T-helper 9 cell (primary cell): ENCODE measurements around the gene CLN6.
"Not testable (repeated sequence)": the region's sequence is repeated elsewhere in the genome, so short reads cannot be mapped to it uniquely, and the experiment has no call there.

Experiments
- DNase-seq: peaks from one replicate; pipeline ENCODE4 v3.0.0-alpha.2; 2020

CLN6 gene

DNA sequence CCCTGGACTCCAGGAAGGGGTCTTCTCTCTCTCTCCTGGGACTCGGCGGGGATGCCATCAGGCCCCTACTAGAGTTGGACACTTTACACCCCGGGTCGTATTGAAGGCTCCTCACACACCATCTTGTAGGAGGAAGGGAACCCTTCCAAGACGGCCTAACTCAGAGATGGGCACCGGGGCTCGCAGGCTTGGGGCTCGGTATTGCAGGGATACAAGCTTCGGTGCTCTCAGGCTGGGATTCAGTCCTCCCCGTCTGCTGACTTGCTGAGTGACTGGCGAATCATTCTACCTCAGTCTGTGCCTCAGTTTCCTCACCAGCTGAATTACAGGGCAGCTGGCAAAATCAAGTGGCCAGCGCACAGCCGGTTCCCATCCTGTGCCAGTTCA is 24.0 kb downstream of the CLN6 start:
- no peak for DNase-seq

DNA sequence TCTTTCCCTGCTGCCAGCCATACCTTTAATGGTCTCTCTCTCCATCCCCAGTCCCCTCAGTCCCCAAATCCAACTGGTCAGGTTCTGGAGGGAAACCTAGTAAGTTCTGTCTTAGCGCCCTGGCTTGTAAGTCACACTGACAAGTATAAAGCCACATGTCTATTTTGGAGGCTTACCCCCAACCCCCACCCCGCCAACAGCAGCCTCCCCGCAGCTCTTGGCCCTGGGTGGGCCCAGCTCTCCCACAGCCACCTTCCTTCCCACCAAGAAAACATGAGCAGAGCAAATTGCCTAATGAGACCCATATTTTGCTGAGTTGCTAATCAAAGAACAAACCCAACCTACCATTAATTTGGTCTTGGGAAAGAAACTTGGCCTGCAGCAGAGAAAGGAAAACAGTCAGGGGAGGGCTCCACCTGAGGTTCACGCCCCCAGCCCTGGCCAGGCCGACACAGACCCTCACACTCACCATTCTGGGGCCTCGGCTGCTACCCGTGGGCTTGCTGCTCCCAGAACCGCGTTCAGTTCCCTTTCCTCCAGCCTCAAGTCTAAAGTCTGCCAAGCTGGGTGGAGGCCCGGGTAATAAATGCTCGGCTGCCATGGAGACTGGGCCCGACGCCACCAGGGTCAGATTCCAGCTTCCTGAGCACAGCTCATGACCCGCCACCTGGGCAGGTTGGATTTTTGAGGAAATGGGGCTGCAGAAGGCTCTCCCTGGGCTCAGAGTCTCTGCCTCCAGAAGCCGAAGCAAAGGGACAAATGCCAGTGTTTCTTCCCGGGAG is 24.6 kb downstream of the CLN6 start, which contains the start of gene CALML4:
CALML4 (minus strand) TSS at position 557 of the 782 bp plus-strand sequence; CDS start at position 472, 85 bp downstream.
- no peak for DNase-seq

- no peak for DNase-seq
Observed at GRCh38 chr15:68204361-68204760, 25.2 kb downstream of the CLN6 start.

DNA sequence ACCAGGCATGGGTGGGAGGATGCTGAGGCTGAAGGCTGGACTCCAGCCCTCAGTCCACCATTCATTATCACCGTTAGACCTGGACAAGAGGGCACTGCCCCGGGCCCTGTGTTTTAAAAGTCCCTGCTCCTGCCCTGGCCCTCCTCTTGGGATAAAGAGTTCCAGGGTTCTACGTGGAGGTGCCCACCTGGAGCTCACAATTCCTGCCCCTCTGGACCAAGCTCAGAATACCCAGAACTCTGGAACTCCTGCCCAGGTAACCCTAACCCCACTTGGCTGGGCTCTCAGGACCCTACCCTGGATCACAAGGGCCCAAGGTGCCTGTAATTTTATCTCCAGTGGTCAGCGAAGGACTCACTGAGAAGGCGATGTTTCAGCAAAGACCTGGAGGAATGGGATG is 25.6 kb downstream of the CLN6 start:
- no peak for DNase-seq

DNA sequence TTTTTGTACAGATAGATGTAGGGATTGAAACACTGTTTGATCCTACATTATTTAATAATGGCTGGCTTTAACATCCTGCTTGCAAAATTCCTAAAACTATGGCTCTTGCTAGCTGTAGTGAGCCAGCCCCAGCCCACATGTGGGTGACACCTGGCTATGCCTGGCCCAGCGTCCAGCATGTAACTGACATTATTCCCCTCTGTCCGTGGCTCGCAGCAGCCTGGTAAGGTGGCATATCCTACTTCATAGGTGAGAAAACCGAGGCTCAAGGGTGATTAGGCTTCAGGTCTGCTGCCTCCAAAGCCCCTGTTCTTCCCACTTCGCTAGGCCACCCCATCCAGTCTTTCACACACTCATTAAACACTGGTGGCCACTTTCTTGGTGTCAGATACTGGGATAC is 26.0 kb downstream of the CLN6 start:
- DNase-seq = no peak

DNA sequence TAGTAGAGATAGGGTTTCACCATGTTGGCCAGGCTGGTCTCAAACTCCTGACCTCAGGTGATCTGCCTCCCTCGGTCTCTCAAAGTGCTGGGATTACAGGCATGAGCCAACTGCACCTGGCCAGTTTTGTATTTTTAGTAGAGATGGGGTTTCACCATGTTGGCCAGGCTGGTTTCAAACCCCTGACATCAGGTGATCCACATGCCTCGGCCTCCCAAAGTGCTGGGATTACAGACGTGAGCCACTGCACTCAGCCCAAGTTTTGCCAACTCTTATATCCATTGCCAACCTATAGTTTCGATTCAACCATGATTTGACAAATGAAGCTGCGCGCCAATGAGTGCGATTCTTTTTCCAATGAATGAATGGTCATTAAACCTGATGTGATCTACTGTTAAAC is 26.5 kb downstream of the CLN6 start:
- not testable (repeated sequence) for DNase-seq

DNA sequence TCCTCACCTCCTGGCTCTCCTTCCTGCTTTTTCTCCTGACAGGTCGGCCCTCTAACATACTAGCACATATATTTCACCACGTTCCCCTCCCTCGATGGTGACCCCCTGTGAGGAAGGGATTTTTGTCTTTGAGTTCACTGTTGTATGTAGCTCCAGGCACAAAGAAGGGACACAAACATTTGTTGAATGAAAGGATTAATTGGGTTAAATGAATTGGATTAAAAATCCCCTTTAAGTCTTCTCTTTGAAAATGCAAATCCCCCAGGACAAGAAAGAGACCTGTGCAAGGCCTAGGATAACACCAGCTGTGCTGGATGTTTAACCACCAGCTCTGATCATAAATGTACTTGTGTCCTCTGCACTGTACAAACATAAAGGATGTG is 27.7 kb downstream of the CLN6 start:
- no peak for DNase-seq

GRCh38 chr15:68201153-68201878 is 28.2 kb downstream of the CLN6 start:
- DNase-seq = no peak

DNA sequence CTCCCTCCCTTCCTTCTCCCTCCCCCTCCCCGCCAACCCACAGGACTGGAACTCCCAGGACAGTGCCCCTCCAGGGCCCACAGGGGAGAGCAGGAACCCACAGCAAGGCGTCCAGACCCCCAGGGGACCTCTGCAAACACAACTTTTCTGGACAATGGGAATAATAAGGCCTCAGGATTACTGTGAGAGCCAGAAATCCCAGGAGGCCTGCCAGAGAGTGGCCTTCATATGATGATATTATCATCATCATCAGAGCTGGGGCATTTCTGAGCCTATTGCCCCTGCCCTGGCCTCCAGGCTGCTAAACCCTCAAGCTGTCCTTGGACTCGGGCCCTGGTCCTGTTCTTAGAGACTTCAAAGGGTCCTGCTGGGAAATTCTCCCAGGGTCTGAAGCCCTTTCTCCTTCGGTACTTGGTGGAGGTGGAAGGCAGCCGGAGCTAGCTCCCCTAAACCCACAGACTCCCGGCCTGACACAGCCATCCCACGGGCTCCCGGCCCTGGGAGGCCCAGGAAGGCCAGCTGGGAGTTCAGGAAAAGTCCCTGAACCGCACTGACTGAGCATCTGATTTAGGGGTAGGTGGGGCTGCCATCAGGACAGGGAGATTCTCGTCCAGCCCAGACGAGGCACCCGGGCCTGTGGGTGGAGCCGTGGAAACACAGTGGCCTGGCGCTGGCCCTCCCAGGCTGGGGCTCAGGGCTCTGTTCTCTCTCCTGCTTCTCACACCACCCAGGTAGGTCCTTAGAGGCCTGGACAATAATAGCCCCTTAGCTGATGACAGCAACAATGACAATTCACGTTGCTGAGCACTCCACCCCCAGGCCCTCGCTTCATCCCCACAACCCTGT is 29.3 kb downstream of the CLN6 start:
- no peak for DNase-seq

- DNase-seq = no peak
Observed at GRCh38 chr15:68199340-68199739, 30.2 kb downstream of the CLN6 start.

GRCh38 chr15:68197661-68198437 is 31.7 kb downstream of the CLN6 start:
- no peak for DNase-seq

DNA sequence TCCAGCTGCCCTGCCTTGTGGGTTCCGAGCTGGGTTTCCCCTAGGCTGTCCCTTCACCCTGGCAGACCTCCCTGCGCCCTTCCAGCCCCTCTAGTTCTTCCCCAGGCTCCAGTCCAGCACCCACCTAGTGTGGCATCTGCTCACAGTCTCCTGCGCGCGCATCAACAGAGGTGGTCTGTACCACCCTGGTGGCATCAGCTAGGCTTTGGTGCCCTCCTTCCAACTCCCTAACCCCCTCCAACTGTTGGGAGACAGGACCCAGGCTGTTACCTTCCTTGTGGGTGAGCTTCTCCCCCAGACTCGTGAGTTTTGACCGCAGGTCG is 32.4 kb downstream of the CLN6 start:
- no peak for DNase-seq

DNA sequence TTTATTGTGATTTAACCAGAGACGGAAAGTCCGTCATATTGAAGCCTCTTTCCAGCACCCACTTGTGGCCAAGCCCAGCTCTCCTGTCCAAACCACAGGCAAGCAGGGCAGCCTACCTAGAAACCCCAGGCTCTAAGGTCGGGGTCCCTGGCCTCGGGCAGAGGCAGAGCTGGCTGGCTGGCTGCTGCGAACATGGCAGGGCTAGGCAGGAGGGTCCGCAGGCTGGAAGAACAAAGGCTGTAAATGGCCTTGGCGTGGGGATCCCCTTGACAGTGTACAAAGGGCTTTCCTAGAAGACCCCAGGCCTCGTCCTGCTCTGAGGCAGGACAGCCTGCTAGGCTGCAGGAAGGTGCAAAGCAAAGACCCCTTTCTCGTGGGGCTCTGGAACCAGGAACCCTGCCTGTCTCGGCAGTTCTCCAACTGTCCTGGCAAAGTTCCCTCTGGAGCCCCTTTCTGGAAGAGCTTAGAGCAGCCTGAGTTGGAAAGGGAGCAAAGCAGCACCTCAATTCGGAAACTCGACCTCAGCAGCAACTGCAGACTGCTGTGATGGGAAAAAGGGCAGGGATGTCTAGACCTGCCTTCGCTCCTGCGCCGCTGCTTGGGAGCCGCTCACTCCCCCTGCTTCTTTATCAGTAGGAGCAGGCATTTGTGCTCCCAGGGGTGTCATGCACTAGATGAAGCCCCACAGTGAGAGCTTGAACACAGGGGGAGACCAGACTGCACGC is 32.9 kb downstream of the CLN6 start:
- DNase-seq = no peak

- DNase-seq = no peak
Observed at GRCh38 chr15:68195336-68196112, 34.0 kb downstream of the CLN6 start.

GRCh38 chr15:68192804-68193486 is 36.6 kb downstream of the CLN6 start:
- no peak for DNase-seq

- no peak for DNase-seq
Observed at GRCh38 chr15:68192117-68192516, 37.4 kb downstream of the CLN6 start.

DNA sequence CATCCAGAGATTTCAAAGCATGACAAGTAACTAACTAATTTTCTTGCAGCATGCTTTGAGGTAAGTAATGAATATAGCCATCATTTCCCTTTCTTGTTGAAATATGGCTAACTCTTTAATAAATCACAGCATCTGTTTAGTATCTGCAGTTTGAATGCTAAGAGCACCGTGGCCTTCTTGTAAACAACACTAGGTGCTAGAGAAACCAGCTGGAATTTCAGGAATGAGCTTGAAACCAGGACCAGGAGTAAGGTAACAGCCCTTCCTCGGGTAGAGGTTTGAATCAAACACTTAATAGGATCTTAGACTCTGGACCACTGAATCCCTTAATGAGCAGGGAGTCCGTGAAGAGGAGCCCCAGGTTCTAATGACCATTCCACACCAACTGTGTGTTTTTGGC is 38.0 kb downstream of the CLN6 start:
- no peak for DNase-seq

DNA sequence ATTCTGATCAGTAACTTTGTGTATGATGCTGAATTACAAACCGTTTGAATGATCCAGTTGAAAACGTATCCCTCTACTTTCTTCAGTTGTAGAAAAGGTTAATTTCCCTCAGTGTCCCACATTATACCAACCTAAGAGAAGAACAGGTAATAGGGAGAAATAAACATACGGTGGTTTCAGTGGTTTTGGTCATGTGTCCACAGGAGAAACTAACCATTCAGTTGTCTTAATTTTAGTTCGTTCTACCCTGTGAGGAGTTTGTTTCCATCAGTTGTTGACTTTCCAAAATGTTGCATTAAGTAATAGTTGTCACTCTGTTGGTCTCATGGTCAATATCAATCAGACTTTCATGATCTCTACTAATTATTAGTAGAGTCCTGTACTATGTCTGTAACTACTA is 39.5 kb downstream of the CLN6 start:
- DNase-seq = no peak

DNA sequence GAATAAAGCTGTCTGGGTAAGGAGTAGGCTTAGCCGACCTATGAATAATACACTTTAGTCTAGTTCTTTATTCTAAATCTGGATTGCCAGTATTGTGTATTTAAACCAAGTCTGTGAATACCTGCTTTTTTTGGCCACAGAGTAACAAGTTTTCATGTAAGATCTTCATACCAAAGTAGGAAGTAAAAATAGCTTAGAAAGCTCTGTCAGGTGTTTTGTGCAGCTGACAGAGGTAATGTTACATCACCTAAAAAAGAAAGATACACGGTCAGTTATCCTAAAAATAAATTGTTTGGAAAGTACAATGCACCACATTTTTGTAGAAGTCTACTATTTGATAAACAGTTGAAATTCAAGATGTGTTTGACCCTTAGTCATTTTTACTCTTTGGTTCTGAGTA is 40.9 kb downstream of the CLN6 start:
- no peak for DNase-seq

GRCh38 chr15:68187559-68187958 is 42.0 kb downstream of the CLN6 start:
- DNase-seq = no peak
